Neural cell (in vitro differentiated cells): ENCODE data around the gene SYNE3. TPM values are rescaled to one million over a fixed set of nuclear protein-coding genes. Genes with fewer than 3 reads are reported as not detected.

Source experiments
- H2AFZ ChIP-seq: fragments of 200-600, 300-800 bp; sonication (generic), shearing (Covaris generic); 2 replicates; pipeline ENCODE4 v1.6.0; 2014; ENCODE audit warnings: low read depth, mild to moderate bottlenecking, antibody characterized with exemption, low read length, moderate library complexity
- H3F3A ChIP-seq: fragments of 200-600 bp; shearing (Covaris generic); 2 replicates; pipeline ENCODE4 v1.6.1; 2016; ENCODE audit warnings: mild to moderate bottlenecking, moderate library complexity, mixed read lengths, antibody characterized with exemption, low read length; ENCODE audit not compliant: insufficient read depth, poor library complexity, severe bottlenecking
- H3K27ac ChIP-seq: fragments of 200-600, 300-800 bp; sonication (generic), shearing (Covaris generic); 2 replicates; pipeline ENCODE4 v1.5.1; 2014; ENCODE audit warnings: mild to moderate bottlenecking, low read length, moderate library complexity
- H3K27me3 ChIP-seq: fragments of 300-800, 200-600 bp; sonication (generic), shearing (Covaris generic); 2 replicates; pipeline ENCODE4 v1.6.0; 2014; ENCODE audit warnings: mild to moderate bottlenecking, low read depth, low read length, moderate library complexity; ENCODE audit not compliant: insufficient read depth
- H3K36me3 ChIP-seq: fragments of 300-800, 200-600 bp; sonication (generic), shearing (Covaris generic); 2 replicates; pipeline ENCODE4 v1.5.1; 2014; ENCODE audit warnings: mild to moderate bottlenecking, antibody characterized with exemption, low read length, moderate library complexity; ENCODE audit not compliant: insufficient read depth
- H3K4me2 ChIP-seq: fragments of 300-800, 200-600 bp; sonication (generic), shearing (Covaris generic); 2 replicates; pipeline ENCODE4 v1.6.0; 2014; ENCODE audit warnings: mild to moderate bottlenecking, low read length
- H3K4me3 ChIP-seq: fragments of 300-800, 200-600 bp; sonication (generic), shearing (Covaris generic); 2 replicates; pipeline ENCODE4 v1.5.1; 2014; ENCODE audit warnings: mild to moderate bottlenecking, low read length, moderate library complexity
- H3K79me2 ChIP-seq: fragments of 200-600 bp; shearing (Covaris generic); replicated peaks from 2 replicates; pipeline ENCODE4 v1.6.0; 2014; ENCODE audit warnings: mild to moderate bottlenecking, low read length, moderate library complexity; ENCODE audit not compliant: insufficient read depth
- H3K9ac ChIP-seq: fragments of 300-800, 200-600 bp; sonication (generic), shearing (Covaris generic); 2 replicates; pipeline ENCODE4 v1.6.1; 2016; ENCODE audit warnings: mild to moderate bottlenecking, low read length, mixed read lengths
- H3K9me2 ChIP-seq: fragments of 200-600 bp; shearing (Covaris generic); 2 replicates; pipeline ENCODE4 v1.6.1; 2016; ENCODE audit warnings: mild to moderate bottlenecking, low read length, mixed read lengths; ENCODE audit not compliant: insufficient read depth
- H3K9me3 ChIP-seq: fragments of 200-600, 300-800 bp; sonication (generic), shearing (Covaris generic); 2 replicates; pipeline ENCODE4 v1.6.1; 2016; ENCODE audit warnings: mild to moderate bottlenecking, mixed run types, low read length, moderate library complexity, mixed read lengths
- H4K20me1 ChIP-seq: fragments of 200-600 bp; shearing (Covaris generic); 2 replicates; pipeline ENCODE4 v1.6.1; 2016; ENCODE audit warnings: mild to moderate bottlenecking, mixed run types; ENCODE audit not compliant: insufficient read depth
- CTCF ChIP-seq: fragments of 450-650 bp; IDR thresholded peaks from 2 replicates; pipeline ENCODE4 v1.5.1; 2014; ENCODE audit warnings: antibody characterized with exemption, mild to moderate bottlenecking, moderate library complexity; ENCODE audit not compliant: poor library complexity, severe bottlenecking
- EP300 ChIP-seq: fragments of 450-650 bp; conservative IDR thresholded peaks from 2 replicates; pipeline ENCODE4 v1.6.1; 2014; ENCODE audit warnings: antibody characterized with exemption, mild to moderate bottlenecking, moderate library complexity; ENCODE audit not compliant: poor library complexity, severe bottlenecking
- EZH2 ChIP-seq: fragments of 200-600, 300-800 bp; shearing (Covaris generic), sonication (generic); IDR thresholded peaks from 2 replicates; pipeline ENCODE4 v1.6.1; 2014; ENCODE audit warnings: antibody characterized with exemption, low read length, borderline replicate concordance, mild to moderate bottlenecking; ENCODE audit not compliant: insufficient read depth, poor library complexity, severe bottlenecking
- MXI1 ChIP-seq: fragments of 450-650 bp; conservative IDR thresholded peaks from 2 replicates; pipeline ENCODE4 v1.6.1; 2014; ENCODE audit warnings: antibody characterized with exemption, mild to moderate bottlenecking; ENCODE audit not compliant: poor library complexity, severe bottlenecking
- POLR2AphosphoS5 ChIP-seq: IDR thresholded peaks from 2 replicates; pipeline ENCODE4 v1.6.1; 2012
- RAD21 ChIP-seq: fragments of 450-650 bp; conservative IDR thresholded peaks from 2 replicates; pipeline ENCODE4 v1.6.1; 2014; ENCODE audit warnings: antibody characterized with exemption, mild to moderate bottlenecking, moderate library complexity
- REST ChIP-seq: IDR thresholded peaks from 2 replicates; pipeline ENCODE4 v1.6.1; 2012; ENCODE audit warnings: borderline replicate concordance
- SMC3 ChIP-seq: fragments of 450-650 bp; conservative IDR thresholded peaks from 2 replicates; pipeline ENCODE4 v1.6.1; 2014; ENCODE audit warnings: antibody characterized with exemption, mild to moderate bottlenecking, moderate library complexity; ENCODE audit not compliant: poor library complexity
- TAF1 ChIP-seq: IDR thresholded peaks from 2 replicates; pipeline ENCODE4 v1.6.1; 2012; ENCODE audit warnings: low read depth
- polyA plus RNA-seq: library from polyadenylated mRNA; depleted of rRNA; stranded (reverse); fragments of >200 nt; gene quantifications from 2 replicates; pipeline ENCODE4 v1.2.3, GENCODE V29; 2014

Gene SYNE3
- polyA plus RNA-seq, 1 donor from 2014 or later, result 0.35 TPM

GRCh38 chr14:95471476-95471875 is 45.0 kb downstream of the SYNE3 start:
- no peaks in the 10 kb centered on the region for H3K79me2 ChIP-seq
- no peak overlapping the region for H3K4me3 ChIP-seq
- H3K27me3 ChIP-seq, result no peaks in the 10 kb centered on the region
- H3K4me2 ChIP-seq, result no peak overlapping the region
- TF ChIP-seq RAD21 (no peak), MXI1 (no peak), TAF1 (no peak), REST (no peak), SMC3 (no peak), CTCF (no peak), EP300 (no peak), EZH2 (no peak), POLR2AphosphoS5 (no peak)
- H3K36me3 ChIP-seq, result no peaks in the 10 kb centered on the region
- no peak overlapping the region for H2AFZ ChIP-seq
- H3K9me2 ChIP-seq, result no peaks in the 10 kb centered on the region
- H3K27ac ChIP-seq, result no peak overlapping the region
- H3F3A ChIP-seq, result no peaks in the 10 kb centered on the region
- H3K9ac ChIP-seq, result no peak overlapping the region
- H4K20me1 ChIP-seq, result no peaks in the 10 kb centered on the region
- no peaks in the 10 kb centered on the region for H3K9me3 ChIP-seq

DNA sequence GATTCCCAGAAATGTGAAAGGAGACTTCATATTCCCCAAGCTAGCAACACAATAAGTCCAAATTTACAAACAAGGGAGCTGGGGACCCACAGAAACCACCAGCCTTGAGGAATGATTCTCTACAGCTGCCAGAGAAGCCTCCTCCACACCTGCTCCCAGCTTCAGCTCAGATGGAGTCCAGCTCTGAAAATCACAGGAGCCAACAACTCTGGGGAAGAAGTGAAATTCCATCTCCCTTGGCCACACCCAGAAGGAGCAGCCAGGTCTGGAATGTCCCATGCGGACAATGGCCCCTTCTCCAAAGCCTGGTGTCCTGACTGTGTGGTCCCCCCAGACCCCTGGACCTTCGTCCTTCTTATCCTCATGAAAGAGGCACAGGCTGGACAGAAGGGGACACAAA is 45.4 kb downstream of the SYNE3 start:
- H3K79me2 ChIP-seq, result no peaks in the 10 kb centered on the region
- no peak overlapping the region for H3K27ac ChIP-seq
- TF ChIP-seq EP300 (no peak), TAF1 (no peak), MXI1 (no peak), RAD21 (no peak), REST (no peak), SMC3 (no peak), EZH2 (no peak), POLR2AphosphoS5 (no peak), CTCF (no peak)

More for the DNA sequence above, 45.4 kb downstream of the SYNE3 start:
- no peaks in the 10 kb centered on the region for H3K9me3 ChIP-seq
- H3K4me3 ChIP-seq, result no peak overlapping the region
- H3K36me3 ChIP-seq, result no peaks in the 10 kb centered on the region
- H3K9ac ChIP-seq, result no peak overlapping the region
- no peaks in the 10 kb centered on the region for H4K20me1 ChIP-seq
- no peaks in the 10 kb centered on the region for H3K27me3 ChIP-seq
- H3K4me2 ChIP-seq, result no peak overlapping the region
- no peaks in the 10 kb centered on the region for H3F3A ChIP-seq
- no peaks in the 10 kb centered on the region for H3K9me2 ChIP-seq
- no peak overlapping the region for H2AFZ ChIP-seq
